ENCODE measurements around the gene GPR155. TPM values are rescaled to one million over a fixed set of nuclear protein-coding genes. Genes with fewer than 3 reads are reported as not detected.
"Not testable (repeated sequence)": the region's sequence is repeated elsewhere in the genome, so short reads cannot be mapped to it uniquely, and the experiment has no call there.

GPR155 gene
- total RNA-seq, 1 donor from 2014 or later: 6.2 TPM

GRCh38 chr2:174487820-174488162, 962 bp upstream of the GPR155 start:
- DNase-seq (ENCODE audit: extremely low spot score, unreplicated experiment): no peak
- TF ChIP-seq CTCF (conservative IDR thresholded peaks at IDR 0.05): no peak
- Mint-ChIP-seq H3K4me3 (peak overlapping the region; percentile 96), H3K27me3 (peaks cover 19% of the 10 kb centered on the region), H3K9me3 (peaks cover 5% of the 10 kb centered on the region), H3K36me3 (no peaks in the 10 kb centered on the region), H3K27ac (peak overlapping the region; percentile 92), H3K4me1 (ENCODE audit: unreplicated experiment) (peaks cover 4% of the 10 kb centered on the region)

- Mint-ChIP-seq H3K27ac (peak overlapping the region; percentile 92), H3K4me3 (peak overlapping the region; percentile 96), H3K9me3 (peaks cover 5% of the 10 kb centered on the region), H3K4me1 (ENCODE audit: unreplicated experiment) (peaks cover 4% of the 10 kb centered on the region), H3K27me3 (peaks cover 20% of the 10 kb centered on the region), H3K36me3 (no peaks in the 10 kb centered on the region)
- DNase-seq (ENCODE audit: extremely low spot score, unreplicated experiment): peak; percentile 96
- TF ChIP-seq CTCF (conservative IDR thresholded peaks at IDR 0.05): no peak
These were observed 435 bp upstream of the GPR155 start for GRCh38 chr2:174487108-174487819.

GRCh38 chr2:174485788-174486562, 854 bp downstream of the GPR155 start:
- no peak for DNase-seq (ENCODE audit: extremely low spot score, unreplicated experiment)
- TF ChIP-seq CTCF (conservative IDR thresholded peaks at IDR 0.05): no peak
- peaks cover 5% of the 10 kb centered on the region for H3K9me3 Mint-ChIP-seq
- no peaks in the 10 kb centered on the region for H3K36me3 Mint-ChIP-seq
- H3K27me3 Mint-ChIP-seq: peaks cover 20% of the 10 kb centered on the region
- H3K27ac Mint-ChIP-seq: peak overlapping the region; percentile 87
- H3K4me3 Mint-ChIP-seq: peak overlapping the region; percentile 93
- peaks cover 4% of the 10 kb centered on the region for H3K4me1 Mint-ChIP-seq (ENCODE audit: unreplicated experiment)

GRCh38 chr2:174485045-174485444, 1.8 kb downstream of the GPR155 start:
- not testable (repeated sequence) for H3K4me1 Mint-ChIP-seq (ENCODE audit: unreplicated experiment); H3K27ac Mint-ChIP-seq; DNase-seq (ENCODE audit: extremely low spot score, unreplicated experiment); H3K36me3 Mint-ChIP-seq; H3K9me3 Mint-ChIP-seq
- Mint-ChIP-seq H3K27me3 (peaks cover 18% of the 10 kb centered on the region), H3K4me3 (peak overlapping the region; percentile 29)

GRCh38 chr2:174484573-174484972, 2.3 kb downstream of the GPR155 start:
- H3K36me3 Mint-ChIP-seq: no peaks in the 10 kb centered on the region
- H3K27me3 Mint-ChIP-seq: peaks cover 16% of the 10 kb centered on the region
- no peak for DNase-seq (ENCODE audit: extremely low spot score, unreplicated experiment)
- peaks cover 5% of the 10 kb centered on the region for H3K9me3 Mint-ChIP-seq
- no peak for TF ChIP-seq CTCF (conservative IDR thresholded peaks at IDR 0.05)
- H3K27ac Mint-ChIP-seq: no peak overlapping the region
- peaks cover 4% of the 10 kb centered on the region for H3K4me1 Mint-ChIP-seq (ENCODE audit: unreplicated experiment)
- peak overlapping the region; percentile 29 for H3K4me3 Mint-ChIP-seq

GRCh38 chr2:174482854-174483253, 4.0 kb downstream of the GPR155 start:
- TF ChIP-seq CTCF (conservative IDR thresholded peaks at IDR 0.05): no peak
- Mint-ChIP-seq H3K27ac (no peak overlapping the region), H3K4me3 (no peak overlapping the region), H3K36me3 (no peaks in the 10 kb centered on the region), H3K27me3 (peaks cover 16% of the 10 kb centered on the region), H3K9me3 (no peaks in the 10 kb centered on the region), H3K4me1 (ENCODE audit: unreplicated experiment) (peaks cover 4% of the 10 kb centered on the region)
- DNase-seq (ENCODE audit: extremely low spot score, unreplicated experiment): no peak
